ENCODE results near the gene PGS1. TPM values are rescaled to one million over a fixed set of nuclear protein-coding genes. Genes with fewer than 3 reads are reported as not detected.
"Not testable (repeated sequence)": the region's sequence is repeated elsewhere in the genome, so short reads cannot be mapped to it uniquely, and the experiment has no call there.

The PGS1 gene
- total RNA-seq, 1 donor from 2014 or later: 66.9 TPM

DNA sequence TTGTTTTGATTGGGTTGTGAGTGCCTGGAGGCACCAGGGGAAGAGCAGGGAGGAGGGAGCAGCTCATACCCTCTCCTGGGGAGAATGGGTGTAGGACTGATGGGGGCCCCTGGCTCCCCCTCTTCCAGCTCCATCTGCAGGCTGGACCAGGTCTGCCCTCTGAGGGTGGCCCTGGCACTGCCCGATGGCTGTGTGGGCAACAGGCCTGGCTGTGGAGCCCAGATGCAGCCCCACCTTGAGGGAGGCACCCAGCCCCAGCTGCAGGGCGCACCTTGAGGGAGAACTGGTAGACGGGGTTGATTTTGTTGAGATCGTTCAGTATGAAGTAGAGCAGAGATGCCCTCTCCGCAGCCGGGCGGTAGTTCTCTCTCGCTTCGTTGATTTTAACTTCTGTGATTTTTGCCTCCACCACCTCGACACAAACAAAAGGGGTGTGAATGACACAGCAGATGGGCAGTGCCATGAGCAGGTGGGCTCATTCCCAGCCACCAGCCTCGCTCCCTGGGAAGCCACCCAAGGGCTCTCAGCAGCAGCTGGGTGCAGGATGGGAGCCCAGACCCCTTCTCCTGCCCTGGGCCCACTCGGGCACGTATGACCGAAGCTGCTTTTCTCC, 71.6 kb downstream of the PGS1 start:
- no peak for DNase-seq

DNA sequence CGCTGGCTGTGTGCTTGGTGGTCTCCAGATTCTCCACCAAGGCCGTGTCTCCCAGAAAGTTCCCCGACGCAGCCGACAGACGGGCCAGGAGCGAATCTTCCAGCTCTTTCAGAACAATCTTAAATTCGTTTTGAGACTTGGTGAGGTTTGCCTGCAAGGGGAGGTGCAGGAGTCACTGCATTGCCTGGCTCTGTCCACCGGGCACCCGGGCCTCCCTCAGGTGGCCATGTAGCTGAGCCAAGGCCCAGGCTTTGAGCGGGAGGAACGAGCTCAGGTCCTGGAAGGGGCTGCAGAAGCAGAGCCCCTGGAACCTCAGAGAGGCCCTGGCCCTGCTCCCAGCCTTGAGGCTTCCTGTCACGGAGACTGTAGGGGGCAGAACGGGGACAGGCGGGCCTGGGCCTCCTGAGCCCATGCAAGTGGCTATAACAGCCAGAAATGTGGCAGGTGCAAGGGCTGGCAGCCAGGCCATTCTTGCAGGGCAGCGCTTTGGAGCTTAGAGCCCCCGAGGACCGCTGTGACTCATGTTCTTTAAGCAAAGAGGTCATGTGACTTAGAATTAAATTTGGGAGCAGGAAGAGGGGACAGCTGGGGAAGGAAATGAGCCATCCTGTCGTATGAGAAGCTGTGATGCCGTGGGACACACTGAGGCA, 72.4 kb downstream of the PGS1 start:
- peak; percentile 42 for DNase-seq

- DNase-seq: no peak
Observed at GRCh38 chr17:78451753-78452152, 73.3 kb downstream of the PGS1 start.

GRCh38 chr17:78454346-78454745, 75.9 kb downstream of the PGS1 start:
- DNase-seq: no peak

GRCh38 chr17:78458091-78458490, 79.6 kb downstream of the PGS1 start:
- no peak for DNase-seq

- DNase-seq: no peak
Observed at GRCh38 chr17:78458736-78459335, 80.4 kb downstream of the PGS1 start.

DNA sequence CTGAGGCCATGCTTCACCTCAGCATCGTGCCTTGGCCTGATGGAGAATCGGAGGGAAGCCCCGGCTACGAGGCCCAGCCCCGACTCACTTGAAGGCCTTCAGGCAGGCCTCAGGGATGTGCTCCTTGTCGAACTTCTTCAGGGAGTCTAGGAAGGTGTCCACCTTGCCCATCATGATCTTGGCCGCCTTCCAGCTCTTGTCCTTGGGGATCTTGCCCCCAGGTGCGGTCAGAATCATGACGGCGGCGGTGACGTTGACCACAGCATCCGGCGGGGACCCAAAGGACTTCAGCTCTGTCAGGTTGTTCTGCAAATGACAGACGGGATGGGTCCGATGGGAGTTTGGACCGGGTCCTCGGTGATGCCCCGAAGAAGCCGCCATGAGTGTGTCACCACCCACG, 81.2 kb downstream of the PGS1 start:
- no peak for DNase-seq

DNA sequence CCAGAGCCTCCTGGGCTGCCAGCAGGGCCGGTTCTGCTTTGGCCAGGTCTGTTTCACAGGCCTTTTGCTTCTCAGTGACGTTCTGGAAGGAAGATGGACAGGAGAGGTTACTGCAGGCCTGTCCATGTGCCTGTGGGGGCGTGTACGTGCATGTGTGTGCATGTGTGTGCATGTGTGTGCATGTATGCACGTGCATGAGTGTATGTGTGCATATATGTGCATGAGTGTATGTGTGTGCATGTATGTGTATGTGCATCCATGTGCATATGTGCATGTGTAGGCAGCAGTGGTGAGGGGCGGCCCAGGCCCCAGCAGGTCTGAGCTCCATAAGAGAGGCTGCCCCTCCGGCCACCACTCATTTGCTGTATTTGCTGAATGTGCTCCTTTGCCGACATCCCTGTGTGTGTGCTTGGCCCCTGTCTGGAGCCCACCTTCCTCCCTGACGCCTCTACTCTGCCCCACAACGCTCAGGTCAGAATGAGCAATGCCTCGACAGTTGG, 81.8 kb downstream of the PGS1 start:
- no peak for DNase-seq

DNA sequence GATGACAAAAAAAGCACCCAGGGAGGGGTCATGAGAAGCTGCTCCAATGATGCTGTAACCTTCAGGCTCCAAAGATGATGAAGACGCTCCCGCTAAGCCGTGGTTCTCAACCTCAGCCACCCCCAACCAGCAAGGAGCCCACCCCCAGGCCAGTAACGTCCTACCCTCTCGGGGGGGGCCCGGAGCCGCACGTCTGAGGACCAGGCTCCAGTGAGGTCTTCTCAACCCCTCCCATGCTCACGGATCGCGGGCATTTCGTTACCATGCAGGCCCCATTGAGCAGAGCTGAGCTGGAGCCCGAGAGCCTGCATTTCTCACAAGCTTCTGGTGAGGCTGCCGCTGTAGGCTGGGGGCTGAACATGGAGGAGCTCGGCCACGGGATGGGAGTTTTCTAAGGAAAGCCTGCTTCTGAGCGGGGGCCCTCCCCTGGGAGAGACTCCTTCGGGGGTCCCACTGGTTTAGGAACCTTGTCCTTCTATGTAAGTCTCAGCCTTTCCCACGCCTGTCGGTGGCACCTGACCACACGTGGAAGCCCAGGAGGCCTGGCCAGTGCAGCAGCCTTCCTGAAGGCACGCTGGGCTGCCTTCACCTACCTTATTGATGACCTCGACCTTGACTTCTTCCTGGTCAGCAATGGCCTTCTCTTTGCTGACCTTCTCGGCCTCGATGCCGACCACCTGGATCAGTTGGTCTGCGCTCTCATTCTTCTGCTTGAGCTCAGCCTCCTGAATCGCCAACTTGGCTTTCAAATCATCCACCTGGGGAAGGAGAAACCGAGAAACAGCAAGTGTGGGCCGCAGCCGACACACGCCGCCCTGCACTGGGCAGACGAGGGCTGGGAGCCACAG, 82.7 kb downstream of the PGS1 start:
- DNase-seq: no peak

DNA sequence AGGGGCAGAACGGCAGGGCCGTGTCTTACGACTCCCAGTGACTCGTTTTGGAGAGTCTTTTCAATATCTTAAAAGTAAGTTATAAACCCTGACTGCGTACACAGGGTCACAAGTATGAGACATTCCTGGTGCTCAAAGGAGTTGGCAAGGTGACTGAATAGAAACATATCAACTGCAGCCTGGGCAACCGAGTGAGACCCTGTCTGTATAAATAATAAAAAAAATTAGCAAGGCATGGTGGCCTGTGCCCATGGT, 83.3 kb downstream of the PGS1 start:
- no peak for DNase-seq

GRCh38 chr17:78462148-78462547, 83.7 kb downstream of the PGS1 start:
- DNase-seq: no peak

DNA sequence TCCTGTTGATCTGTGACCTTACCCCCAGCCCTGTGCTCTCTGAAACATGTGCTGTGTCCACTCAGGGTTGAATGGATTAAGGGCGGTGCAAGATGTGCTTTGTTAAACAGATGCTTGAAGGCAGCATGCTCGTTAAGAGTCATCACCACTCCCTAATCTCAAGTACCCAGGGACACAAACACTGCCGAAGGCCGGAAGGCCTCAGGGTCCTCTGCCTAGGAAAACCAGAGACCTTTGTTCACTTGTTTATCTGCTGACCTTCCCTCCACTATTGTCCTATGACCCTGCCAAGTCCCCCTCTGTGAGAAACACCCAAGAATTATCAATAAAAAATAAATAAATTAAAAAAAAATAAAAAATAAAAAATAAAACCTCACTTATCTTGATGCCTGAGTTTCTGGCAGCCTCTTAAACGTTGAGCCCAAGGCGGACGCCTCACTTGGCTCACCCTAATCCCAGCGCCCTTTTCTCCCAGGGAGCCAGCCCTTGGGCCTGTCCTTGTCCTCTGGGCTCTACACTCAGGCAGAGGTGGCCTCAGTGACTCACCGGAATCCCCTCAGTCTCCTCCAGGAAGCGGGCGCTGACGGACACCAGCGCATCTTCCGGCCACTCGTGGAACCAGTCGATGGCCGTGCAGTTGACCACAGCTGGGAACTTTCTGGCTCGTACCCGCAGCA, 87.8 kb downstream of the PGS1 start:
- DNase-seq: not testable (repeated sequence)

DNA sequence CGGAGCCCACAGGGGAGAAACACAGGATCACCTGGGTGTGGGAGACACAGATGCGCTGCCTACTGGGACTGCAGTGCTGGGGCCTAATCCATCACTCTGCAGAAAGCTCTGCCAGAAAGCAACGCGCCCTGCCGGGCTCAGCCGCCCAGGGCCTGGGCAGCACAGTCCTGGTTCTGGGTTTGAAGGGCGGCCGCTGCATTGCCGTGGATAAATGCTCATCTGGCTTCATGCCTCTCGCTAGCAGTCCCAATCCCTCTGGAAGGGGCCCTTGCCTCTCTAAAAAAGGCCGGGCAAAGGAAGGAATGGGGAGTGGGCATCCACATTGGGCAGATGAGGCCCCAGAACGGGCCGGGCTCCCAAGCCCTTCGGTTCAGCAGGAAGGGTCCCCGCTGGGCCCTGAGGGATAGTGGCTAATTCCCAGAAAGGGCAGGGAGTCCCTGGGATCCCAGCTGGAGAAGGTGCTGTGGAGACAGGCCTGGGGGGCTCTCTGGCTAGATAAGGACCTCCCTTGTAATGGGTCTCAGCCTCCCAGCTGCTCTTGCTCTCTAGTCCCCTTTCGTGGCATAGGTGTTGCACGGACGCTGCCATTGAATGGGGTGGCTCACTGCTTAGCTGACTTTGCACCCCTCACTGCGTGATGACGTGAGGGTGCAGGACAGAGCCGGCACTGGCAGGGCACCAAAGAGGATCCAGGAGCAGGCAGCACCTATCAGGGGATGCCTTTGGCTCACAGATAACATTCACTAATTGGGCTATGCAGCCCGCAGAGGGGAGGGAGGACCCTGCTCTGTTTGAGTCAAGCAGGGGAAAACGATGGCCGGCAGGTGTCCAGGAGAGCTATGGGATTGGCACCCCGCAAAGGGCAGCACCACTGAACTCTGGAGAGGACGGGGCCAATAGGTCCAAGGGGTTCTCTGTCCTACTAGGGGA, 88.6 kb downstream of the PGS1 start:
- DNase-seq: no peak

- no peak for DNase-seq
Observed at GRCh38 chr17:78468366-78468765, 89.9 kb downstream of the PGS1 start.

- no peak for DNase-seq
Observed at GRCh38 chr17:78469443-78469842, 91.0 kb downstream of the PGS1 start.

- no peak for DNase-seq
Observed at GRCh38 chr17:78471635-78472034, 93.2 kb downstream of the PGS1 start.

GRCh38 chr17:78472035-78472905, 93.8 kb downstream of the PGS1 start:
- DNase-seq: no peak

DNA sequence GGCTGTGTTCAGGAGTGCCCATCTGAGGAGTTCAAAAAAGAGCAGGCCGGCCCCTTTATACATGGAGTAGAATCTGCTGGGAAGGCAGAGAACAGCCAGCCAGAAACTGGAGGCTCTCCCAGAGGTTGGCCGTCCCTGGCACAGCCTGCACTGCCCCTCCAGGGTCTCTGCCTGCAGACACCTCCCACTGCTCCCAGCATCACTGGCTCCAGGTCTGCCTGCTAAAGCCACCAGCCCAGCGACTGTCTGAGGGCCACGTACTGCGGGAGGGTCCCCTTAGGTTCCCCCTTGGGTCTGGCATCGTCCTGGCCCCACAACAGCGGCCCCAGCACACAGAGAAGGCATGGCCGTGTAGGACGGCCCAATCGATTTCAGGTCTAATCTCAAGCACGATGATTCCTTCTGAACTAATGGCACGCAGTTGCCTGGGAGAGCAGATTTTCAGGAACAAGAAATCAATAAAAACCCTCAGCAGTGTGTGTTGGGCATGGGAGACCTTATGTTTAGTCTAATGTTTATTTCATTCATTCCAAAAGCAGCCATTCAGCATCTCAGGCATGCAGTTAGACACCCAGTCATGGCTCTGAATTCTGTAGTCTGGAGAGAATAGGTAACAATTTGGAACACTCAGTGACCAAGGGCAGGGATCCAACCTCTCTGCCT, 95.6 kb downstream of the PGS1 start:
- no peak for DNase-seq

Measured in dermis blood vessel endothelial cell (primary cell).